DND-41 (cell line): ENCODE results near the gene PRLH.

Experiments used
- EZH2 ChIP-seq: IDR thresholded peaks from 3 replicates; pipeline ENCODE4 v1.6.1; 2012; ENCODE audit warnings: borderline replicate concordance, low read depth, mild to moderate bottlenecking, moderate library complexity, low read length, inconsistent platforms; ENCODE audit not compliant: severe bottlenecking
- TF ChIP-seq, protein P1 (sequence below): IDR thresholded peaks from 2 replicates; pipeline ENCODE4 v1.5.1; 2012; ENCODE audit warnings: borderline replicate concordance, low read length, moderate library complexity, mild to moderate bottlenecking; ENCODE audit not compliant: poor library complexity, severe bottlenecking; ENCODE audit errors: extremely low read depth

DNA sequence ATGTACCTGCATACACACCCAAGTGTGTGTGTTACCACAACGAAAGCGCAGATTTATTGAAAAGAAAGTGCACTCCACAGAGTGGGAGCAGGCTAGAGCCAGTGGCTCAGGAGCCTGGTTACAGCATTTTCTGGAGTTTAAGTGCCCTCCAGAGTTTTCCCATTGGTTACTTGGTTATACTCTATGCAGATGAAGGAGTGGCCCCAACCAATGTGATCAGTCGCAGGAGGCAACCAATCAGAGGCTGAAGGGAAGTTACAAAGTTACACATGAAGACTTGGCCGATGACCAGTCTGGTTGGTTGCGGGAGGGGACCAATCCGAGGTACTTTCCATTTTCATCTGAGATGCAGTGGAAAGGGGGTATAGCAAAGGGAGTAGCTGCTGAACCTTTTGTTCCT lies 13.5 kb upstream of the PRLH start:
- TF ChIP-seq, protein P1, sequence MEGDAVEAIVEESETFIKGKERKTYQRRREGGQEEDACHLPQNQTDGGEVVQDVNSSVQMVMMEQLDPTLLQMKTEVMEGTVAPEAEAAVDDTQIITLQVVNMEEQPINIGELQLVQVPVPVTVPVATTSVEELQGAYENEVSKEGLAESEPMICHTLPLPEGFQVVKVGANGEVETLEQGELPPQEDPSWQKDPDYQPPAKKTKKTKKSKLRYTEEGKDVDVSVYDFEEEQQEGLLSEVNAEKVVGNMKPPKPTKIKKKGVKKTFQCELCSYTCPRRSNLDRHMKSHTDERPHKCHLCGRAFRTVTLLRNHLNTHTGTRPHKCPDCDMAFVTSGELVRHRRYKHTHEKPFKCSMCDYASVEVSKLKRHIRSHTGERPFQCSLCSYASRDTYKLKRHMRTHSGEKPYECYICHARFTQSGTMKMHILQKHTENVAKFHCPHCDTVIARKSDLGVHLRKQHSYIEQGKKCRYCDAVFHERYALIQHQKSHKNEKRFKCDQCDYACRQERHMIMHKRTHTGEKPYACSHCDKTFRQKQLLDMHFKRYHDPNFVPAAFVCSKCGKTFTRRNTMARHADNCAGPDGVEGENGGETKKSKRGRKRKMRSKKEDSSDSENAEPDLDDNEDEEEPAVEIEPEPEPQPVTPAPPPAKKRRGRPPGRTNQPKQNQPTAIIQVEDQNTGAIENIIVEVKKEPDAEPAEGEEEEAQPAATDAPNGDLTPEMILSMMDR: no peak
- TF ChIP-seq EZH2: no peak
